Osteocyte (in vitro differentiated cells): ENCODE results near the gene PRKCZ. TPM values are rescaled to one million over a fixed set of nuclear protein-coding genes. Genes with fewer than 3 reads are reported as not detected.

Experiments used
- DNase-seq: peaks from one replicate; pipeline ENCODE4 v3.0.0; 2021; ENCODE audit warnings: mixed read lengths; ENCODE audit not compliant: unreplicated experiment; ENCODE audit errors: extremely low spot score
- H3K27ac Mint-ChIP-seq: one replicate; pipeline ENCODE4 v1.8.0; 2021; ENCODE audit warnings: mild to moderate bottlenecking, mixed read lengths; ENCODE audit not compliant: unreplicated experiment
- H3K27me3 Mint-ChIP-seq: one replicate; pipeline ENCODE4 v1.8.0; 2021; ENCODE audit warnings: mixed read lengths; ENCODE audit not compliant: unreplicated experiment
- H3K36me3 Mint-ChIP-seq: one replicate; pipeline ENCODE4 v1.8.0; 2021; ENCODE audit warnings: mixed read lengths; ENCODE audit not compliant: unreplicated experiment
- H3K4me1 Mint-ChIP-seq: one replicate; pipeline ENCODE4 v1.8.0; 2021; ENCODE audit warnings: mixed read lengths; ENCODE audit not compliant: unreplicated experiment
- H3K4me3 Mint-ChIP-seq: one replicate; pipeline ENCODE4 v1.8.0; 2021; ENCODE audit warnings: mild to moderate bottlenecking, moderate library complexity, mixed read lengths; ENCODE audit not compliant: unreplicated experiment
- H3K9me3 Mint-ChIP-seq: one replicate; pipeline ENCODE4 v1.8.0; 2021; ENCODE audit warnings: mixed read lengths; ENCODE audit not compliant: unreplicated experiment
- CTCF ChIP-seq: fragments of 200-600 bp; sonication (generic); IDR thresholded peaks from 2 replicates; pipeline ENCODE4 v1.5.0; 2021; ENCODE audit warnings: antibody characterized with exemption, mild to moderate bottlenecking, moderate library complexity
- total RNA-seq: library from RNA; stranded (reverse); gene quantifications from 2 replicates; pipeline ENCODE4 v1.2.1, GENCODE V29; 2021

PRKCZ gene
- total RNA-seq, 1 donor from 2014 or later, result 3.1 TPM

DNA sequence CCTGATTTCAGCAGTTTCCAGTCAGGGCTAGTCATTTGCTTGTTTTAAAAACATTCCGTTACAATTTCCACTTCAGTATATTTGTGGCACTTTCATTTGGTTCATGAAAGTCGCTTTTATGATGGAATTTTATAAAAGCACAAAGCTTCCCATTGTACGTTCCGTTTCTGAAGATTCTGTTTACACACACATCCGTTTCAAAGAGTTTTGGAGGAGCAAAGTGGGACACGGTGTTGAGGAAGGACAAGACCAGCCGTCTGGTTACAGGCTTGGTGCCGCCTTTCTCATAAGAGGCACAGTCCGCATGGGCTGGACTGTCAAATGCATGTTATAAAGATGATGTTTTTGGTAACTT is 84.0 kb downstream of the PRKCZ start:
- no peak for TF ChIP-seq CTCF
- Mint-ChIP-seq H3K27ac (peak overlapping the region; percentile 90), H3K36me3 (no peaks in the 10 kb centered on the region), H3K4me1 (peaks cover 35% of the 10 kb centered on the region), H3K9me3 (no peaks in the 10 kb centered on the region), H3K27me3 (peaks cover 5% of the 10 kb centered on the region), H3K4me3 (no peak overlapping the region)
- no peak for DNase-seq

GRCh38 chr1:2134621-2135307 is 84.6 kb downstream of the PRKCZ start:
- Mint-ChIP-seq H3K4me1 (peaks cover 37% of the 10 kb centered on the region), H3K36me3 (no peaks in the 10 kb centered on the region), H3K9me3 (no peaks in the 10 kb centered on the region), H3K4me3 (no peak overlapping the region), H3K27ac (peak overlapping the region; percentile 90), H3K27me3 (peaks cover 5% of the 10 kb centered on the region)
- DNase-seq, result no peak
- TF ChIP-seq CTCF, result no peak

DNA sequence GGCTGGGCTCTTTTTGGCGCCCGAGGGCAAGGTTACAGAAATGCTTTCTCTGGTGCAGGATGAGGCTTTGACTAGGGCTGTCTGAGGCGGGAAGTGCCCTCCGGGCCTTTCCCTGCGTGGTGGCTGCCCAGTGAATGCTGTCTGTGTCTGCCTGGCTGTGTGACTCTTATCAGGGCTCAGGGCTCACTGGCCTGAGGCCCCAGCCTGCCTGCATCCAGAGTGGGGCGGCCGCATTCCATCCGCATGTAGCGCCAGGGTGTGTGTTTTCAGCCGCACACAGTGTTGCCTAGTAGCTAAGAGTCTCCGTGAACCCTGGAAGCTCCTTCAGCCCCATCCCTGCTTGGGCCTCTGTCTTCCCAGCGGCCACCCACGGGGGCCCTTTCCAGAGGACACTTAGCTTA is 85.2 kb downstream of the PRKCZ start:
- Mint-ChIP-seq H3K27me3 (peaks cover 5% of the 10 kb centered on the region), H3K9me3 (no peaks in the 10 kb centered on the region), H3K4me3 (peak overlapping the region; percentile 15), H3K4me1 (peaks cover 42% of the 10 kb centered on the region), H3K27ac (peak overlapping the region; percentile 90), H3K36me3 (no peaks in the 10 kb centered on the region)
- peak; percentile 14 for TF ChIP-seq CTCF
- DNase-seq, result peak; percentile 92

- Mint-ChIP-seq H3K27ac (peak overlapping the region; percentile 90), H3K4me3 (no peak overlapping the region), H3K36me3 (no peaks in the 10 kb centered on the region), H3K27me3 (peaks cover 5% of the 10 kb centered on the region), H3K9me3 (no peaks in the 10 kb centered on the region), H3K4me1 (peaks cover 42% of the 10 kb centered on the region)
- TF ChIP-seq CTCF, result no peak
- DNase-seq, result no peak
Observed at GRCh38 chr1:2135941-2136340, 85.7 kb downstream of the PRKCZ start.

- Mint-ChIP-seq H3K27me3 (peaks cover 5% of the 10 kb centered on the region), H3K9me3 (no peaks in the 10 kb centered on the region), H3K4me3 (no peak overlapping the region), H3K4me1 (peaks cover 42% of the 10 kb centered on the region), H3K36me3 (no peaks in the 10 kb centered on the region), H3K27ac (peak overlapping the region; percentile 32)
- no peak for DNase-seq
- TF ChIP-seq CTCF, result no peak
Observed at GRCh38 chr1:2136386-2137235, 86.4 kb downstream of the PRKCZ start.
